ENCODE data around the gene SEPTIN11.

SEPTIN11 gene

DNA sequence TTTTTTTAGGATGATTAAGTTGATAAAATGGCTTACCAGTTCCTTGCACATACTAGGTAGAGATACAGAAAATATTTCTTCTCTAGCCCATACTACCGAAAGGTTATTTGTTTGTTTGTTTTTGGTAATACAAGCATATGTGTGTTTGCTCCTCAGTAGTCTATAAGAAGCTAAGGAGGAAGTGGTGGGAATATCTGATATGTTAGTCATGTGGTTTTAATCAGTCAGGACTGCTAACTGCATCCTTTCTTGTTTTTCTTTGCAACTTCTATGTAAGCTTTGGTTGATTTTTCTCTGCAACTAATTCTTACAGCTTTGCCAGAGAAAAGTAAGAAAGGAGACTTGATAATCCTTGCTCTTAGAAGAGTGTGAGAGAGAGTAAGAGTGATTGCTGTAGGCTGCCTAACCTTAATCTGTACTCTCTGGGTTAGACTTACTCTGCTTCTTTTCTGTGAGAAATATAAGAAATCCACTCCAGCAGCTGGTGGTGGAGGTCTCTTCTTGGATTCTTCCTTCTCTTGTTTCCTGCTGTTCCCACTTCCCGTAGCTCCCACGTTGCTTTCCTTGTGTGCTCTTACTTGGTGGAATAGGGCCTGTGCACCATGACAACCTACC lies 28.3 kb downstream of the SEPTIN11 start:
- H3K4me3 ChIP-seq (ENCODE audit: low read depth, low read length) = no peak overlapping the region
- no peak for DNase-seq (ENCODE audit: low read depth)
- TF ChIP-seq, protein P1, sequence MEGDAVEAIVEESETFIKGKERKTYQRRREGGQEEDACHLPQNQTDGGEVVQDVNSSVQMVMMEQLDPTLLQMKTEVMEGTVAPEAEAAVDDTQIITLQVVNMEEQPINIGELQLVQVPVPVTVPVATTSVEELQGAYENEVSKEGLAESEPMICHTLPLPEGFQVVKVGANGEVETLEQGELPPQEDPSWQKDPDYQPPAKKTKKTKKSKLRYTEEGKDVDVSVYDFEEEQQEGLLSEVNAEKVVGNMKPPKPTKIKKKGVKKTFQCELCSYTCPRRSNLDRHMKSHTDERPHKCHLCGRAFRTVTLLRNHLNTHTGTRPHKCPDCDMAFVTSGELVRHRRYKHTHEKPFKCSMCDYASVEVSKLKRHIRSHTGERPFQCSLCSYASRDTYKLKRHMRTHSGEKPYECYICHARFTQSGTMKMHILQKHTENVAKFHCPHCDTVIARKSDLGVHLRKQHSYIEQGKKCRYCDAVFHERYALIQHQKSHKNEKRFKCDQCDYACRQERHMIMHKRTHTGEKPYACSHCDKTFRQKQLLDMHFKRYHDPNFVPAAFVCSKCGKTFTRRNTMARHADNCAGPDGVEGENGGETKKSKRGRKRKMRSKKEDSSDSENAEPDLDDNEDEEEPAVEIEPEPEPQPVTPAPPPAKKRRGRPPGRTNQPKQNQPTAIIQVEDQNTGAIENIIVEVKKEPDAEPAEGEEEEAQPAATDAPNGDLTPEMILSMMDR (IDR thresholded peaks at IDR 0.05; ENCODE audit: low read depth, low read length, missing control alignments) = no peak

DNA sequence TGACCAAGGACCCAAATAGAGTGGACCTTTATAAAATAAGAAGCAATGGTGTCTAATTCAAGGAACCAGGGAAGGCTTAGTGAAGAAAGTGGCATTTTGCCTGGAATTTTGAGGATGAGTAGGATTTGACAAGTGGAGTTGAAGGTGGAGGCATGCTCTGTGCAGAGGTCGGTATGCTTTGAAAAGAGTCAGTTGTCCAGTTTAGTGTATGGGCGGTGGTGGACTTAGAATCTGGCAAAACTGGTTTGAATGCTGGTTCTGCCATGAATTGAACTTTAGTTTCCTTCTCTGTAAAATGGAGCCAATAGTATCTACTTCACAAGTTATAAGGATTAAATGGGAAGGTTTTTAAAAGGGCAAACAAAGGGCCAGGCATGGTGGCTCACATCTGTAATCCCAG lies 29.7 kb downstream of the SEPTIN11 start:
- TF ChIP-seq, protein P1 (IDR thresholded peaks at IDR 0.05; ENCODE audit: low read depth, low read length, missing control alignments) = no peak
- H3K4me3 ChIP-seq (ENCODE audit: low read depth, low read length) = no peak overlapping the region
- no peak for DNase-seq (ENCODE audit: low read depth)

DNA sequence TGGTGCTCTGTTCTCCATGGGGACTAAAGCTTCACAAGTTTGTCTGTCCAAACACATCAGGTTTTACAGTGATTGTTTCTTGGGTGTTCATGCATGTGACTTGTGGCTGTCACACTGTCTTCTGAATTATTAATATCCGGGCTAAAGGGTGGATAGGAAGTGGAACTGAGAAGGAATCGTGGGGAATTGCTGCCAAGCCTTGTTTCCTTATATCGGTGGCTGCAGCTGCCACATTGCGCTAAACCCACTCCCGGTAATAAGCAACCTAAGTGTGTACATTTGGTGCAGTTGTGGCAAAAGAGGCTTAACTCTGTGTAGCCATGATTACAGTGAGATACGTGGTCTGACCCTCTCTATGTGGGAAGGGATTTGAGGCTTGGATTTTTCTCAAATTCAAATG lies 30.7 kb downstream of the SEPTIN11 start:
- TF ChIP-seq, protein P1 (IDR thresholded peaks at IDR 0.05; ENCODE audit: low read depth, low read length, missing control alignments) = no peak
- no peak for DNase-seq (ENCODE audit: low read depth)
- H3K4me3 ChIP-seq (ENCODE audit: low read depth, low read length) = no peak overlapping the region

DNA sequence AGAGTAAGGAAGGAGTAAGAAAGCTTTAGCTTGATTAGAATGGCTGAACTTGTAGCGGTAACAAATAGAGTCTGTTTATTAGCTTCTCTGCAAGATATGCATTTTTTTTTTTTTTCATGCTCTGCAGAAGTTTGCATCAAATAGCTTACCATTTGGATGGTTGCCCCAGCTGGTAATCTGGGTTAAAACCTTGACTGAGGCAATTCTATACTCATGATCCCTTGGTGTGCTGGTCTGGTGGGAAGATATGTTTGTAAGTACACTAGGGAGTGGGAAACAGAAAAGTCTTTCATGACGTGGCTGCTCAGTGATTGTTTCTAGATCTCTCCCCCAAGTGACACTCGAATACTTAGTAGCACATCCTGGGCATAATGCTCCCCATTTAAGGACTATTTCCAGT lies 32.1 kb downstream of the SEPTIN11 start:
- no peak overlapping the region for H3K4me3 ChIP-seq (ENCODE audit: low read depth, low read length)
- TF ChIP-seq, protein P1 (IDR thresholded peaks at IDR 0.05; ENCODE audit: low read depth, low read length, missing control alignments) = no peak
- no peak for DNase-seq (ENCODE audit: low read depth)

DNA sequence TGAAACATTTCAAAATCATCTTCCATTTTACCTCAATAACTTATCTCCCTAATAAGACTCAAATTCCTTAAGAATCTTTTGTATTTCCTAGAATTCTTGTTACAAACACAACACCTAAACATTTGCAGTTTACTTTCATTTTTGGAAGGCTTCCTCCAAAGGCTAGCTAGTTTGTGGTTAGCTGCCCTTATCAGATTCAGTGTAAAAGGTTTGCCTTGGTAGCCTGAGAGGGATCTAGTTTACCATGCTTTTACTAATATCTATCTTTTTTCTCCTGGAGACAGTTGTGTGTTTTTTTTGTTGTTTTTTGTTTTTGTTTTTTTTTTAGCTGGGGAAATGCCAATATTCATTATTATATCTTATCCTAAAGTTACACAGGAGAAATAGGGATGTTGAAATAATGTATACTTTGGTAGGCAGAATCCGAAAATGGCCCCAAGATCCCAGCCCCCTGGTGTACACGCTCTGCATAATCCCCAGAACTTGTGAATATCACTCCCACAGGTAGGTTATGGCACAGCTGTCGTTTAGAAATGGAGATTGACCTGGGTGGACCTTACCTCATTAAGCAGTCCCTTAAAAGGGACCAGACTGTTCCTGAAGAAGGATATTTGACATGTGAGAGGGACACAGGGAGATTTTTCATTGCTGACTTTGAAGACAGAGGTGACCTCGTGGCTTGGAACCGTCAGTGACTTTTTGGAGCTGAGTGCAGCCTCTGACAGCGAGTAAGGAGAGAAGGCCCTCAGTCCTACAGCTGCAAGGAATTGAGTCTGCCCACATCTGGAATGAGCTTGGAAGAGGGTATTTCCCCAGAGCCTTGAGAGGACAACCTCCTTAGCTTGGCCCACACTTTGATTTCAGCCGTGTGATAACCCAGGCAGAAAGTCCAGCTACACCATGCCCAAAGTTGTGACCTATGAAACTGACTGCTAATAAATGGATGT lies 33.4 kb downstream of the SEPTIN11 start:
- TF ChIP-seq, protein P1 (IDR thresholded peaks at IDR 0.05; ENCODE audit: low read depth, low read length, missing control alignments) = peak; percentile 17
- H3K4me3 ChIP-seq (ENCODE audit: low read depth, low read length) = no peak overlapping the region
- DNase-seq (ENCODE audit: low read depth) = no peak

DNA sequence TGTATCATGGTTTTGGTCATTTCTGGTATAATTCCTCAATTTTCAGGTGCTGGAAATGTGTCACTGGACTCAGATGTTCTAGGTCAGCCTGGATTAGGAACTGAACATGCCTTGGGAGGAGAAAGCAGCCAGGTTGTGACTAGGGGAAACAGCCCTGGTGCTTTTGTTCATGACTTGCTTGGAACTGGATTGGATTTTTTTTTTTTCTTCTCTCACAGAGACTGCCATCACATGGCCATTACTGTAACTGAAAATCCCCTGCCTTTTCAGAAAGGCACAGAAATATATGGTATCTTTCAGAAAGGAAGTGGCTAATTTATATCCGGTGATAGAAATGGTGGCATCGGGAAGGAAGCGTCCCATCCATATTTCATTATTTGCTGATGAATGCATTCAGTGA lies 34.6 kb downstream of the SEPTIN11 start:
- peak; percentile 21 for DNase-seq (ENCODE audit: low read depth)
- TF ChIP-seq, protein P1 (IDR thresholded peaks at IDR 0.05; ENCODE audit: low read depth, low read length, missing control alignments) = peak; percentile 43
- H3K4me3 ChIP-seq (ENCODE audit: low read depth, low read length) = no peak overlapping the region

Data from GM12864 (cell line).